MCF 10A (cell line): ENCODE data around the gene APLP1. TPM values are rescaled to one million over a fixed set of nuclear protein-coding genes. Genes with fewer than 3 reads are reported as not detected.
"Not testable (repeated sequence)": the region's sequence is repeated elsewhere in the genome, so short reads cannot be mapped to it uniquely, and the experiment has no call there.

Source experiments
- BruUV-seq: library from RNA; stranded (reverse); fragments of 400-500 nt; replicated peaks from 2 replicates; lab custom pipeline; 2021; lab: Mats Ljungman, UMichigan
- CTCF ChIA-PET: fragments of 300-600 bp; sonication (Branson Sonifier 250); formaldehyde crosslinking; extraction: SDS; loops from one replicate; lab custom pipeline; 2021; ENCODE audit warnings: antibody characterized with exemption, inconsistent platforms; lab: Yijun Ruan, JAX
- POLR2A ChIA-PET: fragments of 300-600, 350-650 bp; sonication (Branson Sonifier 250); formaldehyde crosslinking; extraction: SDS; loops from one replicate; lab custom pipeline; 2020; ENCODE audit warnings: antibody characterized with exemption, inconsistent platforms; lab: Yijun Ruan, JAX
- DNase-seq: peaks from one replicate; pipeline ENCODE4 v3.0.0-alpha.2; 2018; ENCODE audit not compliant: unreplicated experiment
- H3K27ac Mint-ChIP-seq: one replicate; pipeline ENCODE4 v1.8.0; 2022; ENCODE audit warnings: mild to moderate bottlenecking, low read depth, mixed read lengths; ENCODE audit not compliant: unreplicated experiment
- H3K27me3 Mint-ChIP-seq: one replicate; pipeline ENCODE4 v1.8.0; 2022; ENCODE audit warnings: mixed read lengths; ENCODE audit not compliant: insufficient read depth, unreplicated experiment
- H3K36me3 Mint-ChIP-seq: one replicate; pipeline ENCODE4 v1.8.0; 2022; ENCODE audit warnings: mild to moderate bottlenecking, moderate library complexity, mixed read lengths; ENCODE audit not compliant: insufficient read depth, unreplicated experiment
- H3K4me1 Mint-ChIP-seq: one replicate; pipeline ENCODE4 v1.8.0; 2022; ENCODE audit warnings: mixed read lengths; ENCODE audit not compliant: insufficient read depth, unreplicated experiment
- H3K4me3 Mint-ChIP-seq: one replicate; pipeline ENCODE4 v1.8.0; 2022; ENCODE audit warnings: mild to moderate bottlenecking, moderate library complexity, mixed read lengths; ENCODE audit not compliant: unreplicated experiment
- H3K9me3 Mint-ChIP-seq: one replicate; pipeline ENCODE4 v1.8.0; 2022; ENCODE audit warnings: mixed read lengths; ENCODE audit not compliant: unreplicated experiment
- CTCF ChIP-seq: fragments of 200-600 bp; IDR thresholded peaks from one replicate; pipeline ENCODE4 v1.8.0; 2022; ENCODE audit warnings: antibody characterized with exemption, mild to moderate bottlenecking; ENCODE audit not compliant: unreplicated experiment
- intact Hi-C: fragments of 100-400 bp; cut with micrococcal nuclease; formaldehyde crosslinking; loops from 2 replicates; pipeline ENCODE4 v1.14.1; 2022
- total RNA-seq: library from RNA; stranded (reverse); gene quantifications from 2 replicates; pipeline ENCODE4 v1.2.3, GENCODE V29; 2022

APLP1 gene
- total RNA-seq, 1 experiment from 2014 or later, result 2.4 TPM

GRCh38 chr19:35830986-35831385 lies 37.4 kb upstream of the APLP1 start:
- intact Hi-C loops, result no loop called here
- CTCF ChIA-PET, result interaction anchor here (0.7 kb wide), 1 partner anchor 11 kb away, joined by 3 read pairs; no protein-coding TSS in a partner anchor
- DNase-seq, result no peak
- H3K4me3 Mint-ChIP-seq, result no peak overlapping the region
- POLR2A ChIA-PET, result no interaction called here
- no peak overlapping the region for H3K27ac Mint-ChIP-seq
- H3K9me3 Mint-ChIP-seq, result no peaks in the 10 kb centered on the region
- H3K4me1 Mint-ChIP-seq, result no peaks in the 10 kb centered on the region
- H3K36me3 Mint-ChIP-seq, result no peaks in the 10 kb centered on the region
- peaks cover 58% of the 10 kb centered on the region for H3K27me3 Mint-ChIP-seq
- BruUV-seq, result no TSS peak
- TF ChIP-seq CTCF, result no peak

GRCh38 chr19:35832054-35832453 lies 36.3 kb upstream of the APLP1 start:
- peaks cover 69% of the 10 kb centered on the region for H3K27me3 Mint-ChIP-seq
- intact Hi-C loops, result no loop called here
- ChIA-PET CTCF (no interaction called here), POLR2A (no interaction called here)
- H3K36me3 Mint-ChIP-seq, result no peaks in the 10 kb centered on the region
- BruUV-seq, result no TSS peak
- no peak overlapping the region for H3K27ac Mint-ChIP-seq
- H3K4me1 Mint-ChIP-seq, result no peaks in the 10 kb centered on the region
- H3K4me3 Mint-ChIP-seq, result no peak overlapping the region
- no peak for DNase-seq
- no peaks in the 10 kb centered on the region for H3K9me3 Mint-ChIP-seq
- TF ChIP-seq CTCF, result no peak

GRCh38 chr19:35833972-35834371 lies 34.4 kb upstream of the APLP1 start:
- peaks cover 70% of the 10 kb centered on the region for H3K27me3 Mint-ChIP-seq
- no peak for TF ChIP-seq CTCF
- DNase-seq, result no peak
- H3K4me1 Mint-ChIP-seq, result no peaks in the 10 kb centered on the region
- no peaks in the 10 kb centered on the region for H3K9me3 Mint-ChIP-seq
- H3K27ac Mint-ChIP-seq, result no peak overlapping the region
- H3K36me3 Mint-ChIP-seq, result no peaks in the 10 kb centered on the region
- POLR2A ChIA-PET, result no interaction called here
- no peak overlapping the region for H3K4me3 Mint-ChIP-seq
- intact Hi-C loops, result no loop called here
- CTCF ChIA-PET, result interaction anchor here (0.6 kb wide), 1 partner anchor 16 kb away, joined by 3 read pairs; no protein-coding TSS in a partner anchor
- no TSS peak for BruUV-seq

DNA sequence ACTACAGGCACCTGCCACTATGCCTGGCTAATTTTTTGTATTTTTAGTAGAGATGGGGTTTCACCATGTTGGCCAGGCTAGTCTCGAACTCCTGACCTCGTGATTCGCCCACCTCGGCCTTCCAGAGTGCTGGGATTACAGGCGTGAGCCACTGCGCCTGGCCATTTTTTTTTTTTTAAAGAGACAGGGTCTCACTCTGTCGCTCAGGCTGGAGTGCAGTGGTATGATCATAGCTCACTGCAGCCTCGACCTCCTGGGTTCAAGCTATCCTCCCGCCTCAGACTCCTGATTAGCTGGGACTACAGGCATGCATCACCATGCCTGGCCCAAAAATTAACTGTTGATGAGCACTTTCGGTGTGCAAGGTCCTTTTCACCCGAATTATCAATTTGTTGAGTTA lies 32.3 kb upstream of the APLP1 start:
- H3K9me3 Mint-ChIP-seq, BruUV-seq, CTCF ChIA-PET, intact Hi-C loops, H3K36me3 Mint-ChIP-seq, DNase-seq, H3K4me3 Mint-ChIP-seq, POLR2A ChIA-PET, H3K27ac Mint-ChIP-seq, H3K4me1 Mint-ChIP-seq: not testable (repeated sequence)
- H3K27me3 Mint-ChIP-seq, result peaks cover 63% of the 10 kb centered on the region
